ENCODE data around the gene LHPP. TPM values are rescaled to one million over a fixed set of nuclear protein-coding genes. Genes with fewer than 3 reads are reported as not detected.

LHPP gene
- total RNA-seq, 6 donors from 2014 or later: 12.0 to 21.4 (median 16.4) TPM

GRCh38 chr10:124505279-124505678 lies 43.7 kb downstream of the LHPP start:
- Histone ChIP-seq H3K9me3 (no peaks in the 10 kb centered on the region), H3K27me3 (no peaks in the 10 kb centered on the region), H3K4me3 (no peak overlapping the region), H3K36me3 (peaks cover 0 to 7% (median 0%) of the 10 kb centered on the region in 4 donors), H3K4me1 (no peaks in the 10 kb centered on the region), H3K27ac (no peak overlapping the region)
- no peak for DNase-seq
- ATAC-seq (ENCODE audit: low FRiP score in 2 of 2): no peak
- WGBS, 2 donors: 68 to 82% methylated on average over 2 of the region's 2 CpGs
- TF ChIP-seq EP300 (IDR thresholded peaks at IDR 0.05): no peak
- TF ChIP-seq POLR2AphosphoS5 (IDR thresholded peaks at IDR 0.05): no peak
- no peak for TF ChIP-seq CTCF (IDR thresholded peaks at IDR 0.05)

- H3K4me3 ChIP-seq: no peak overlapping the region
- no peak for TF ChIP-seq CTCF (IDR thresholded peaks at IDR 0.05)
- TF ChIP-seq POLR2A (IDR thresholded peaks at IDR 0.05): no peak
- no peak for TF ChIP-seq POLR2AphosphoS5 (IDR thresholded peaks at IDR 0.05)
- TF ChIP-seq EP300 (IDR thresholded peaks at IDR 0.05): no peak
- no peaks in the 10 kb centered on the region for H3K4me1 ChIP-seq
- no peaks in the 10 kb centered on the region for H3K36me3 ChIP-seq
- H3K27ac ChIP-seq: no peak overlapping the region
- ATAC-seq (ENCODE audit: low FRiP score in 2 of 2): no peak
- WGBS, 2 donors: 75 to 90% methylated on average over 4 to 8 of the region's 8 CpGs
- DNase-seq: no peak
- H3K27me3 ChIP-seq: no peaks in the 10 kb centered on the region
- H3K9me3 ChIP-seq: no peaks in the 10 kb centered on the region
Measured at GRCh38 chr10:124508070-124508667, 46.5 kb downstream of the LHPP start.

GRCh38 chr10:124508907-124509454 lies 47.4 kb downstream of the LHPP start:
- H3K4me3 ChIP-seq: no peak overlapping the region
- H3K36me3 ChIP-seq: no peaks in the 10 kb centered on the region
- DNase-seq (no peak), ATAC-seq (ENCODE audit: low FRiP score in 2 of 2) (no peak)
- no peak overlapping the region for H3K27ac ChIP-seq
- H3K27me3 ChIP-seq: no peaks in the 10 kb centered on the region
- WGBS, 2 donors: 92 to 94% methylated on average over 5 of the region's 5 CpGs
- TF ChIP-seq POLR2AphosphoS5 (IDR thresholded peaks at IDR 0.05) (no peak), EP300 (IDR thresholded peaks at IDR 0.05) (no peak), CTCF (IDR thresholded peaks at IDR 0.05) (no peak), POLR2A (IDR thresholded peaks at IDR 0.05) (no peak)
- H3K4me1 ChIP-seq: no peaks in the 10 kb centered on the region
- H3K9me3 ChIP-seq: no peaks in the 10 kb centered on the region

GRCh38 chr10:124509880-124510632 lies 48.4 kb downstream of the LHPP start:
- TF ChIP-seq CTCF (IDR thresholded peaks at IDR 0.05): no peak
- TF ChIP-seq POLR2A (IDR thresholded peaks at IDR 0.05): no peak
- TF ChIP-seq EP300 (IDR thresholded peaks at IDR 0.05): no peak
- no peak for TF ChIP-seq POLR2AphosphoS5 (IDR thresholded peaks at IDR 0.05)
- 94 to 96% methylated on average over 27 of the region's 27 CpGs for WGBS, 2 donors
- Histone ChIP-seq H3K9me3 (no peaks in the 10 kb centered on the region), H3K36me3 (no peaks in the 10 kb centered on the region), H3K4me1 (no peaks in the 10 kb centered on the region), H3K27ac (no peak overlapping the region), H3K4me3 (no peak overlapping the region), H3K27me3 (no peaks in the 10 kb centered on the region)
- ATAC-seq (ENCODE audit: low FRiP score in 2 of 2) (no peak), DNase-seq (no peak)
